Suprapubic skin (tissue), 3 donors: ENCODE results near the gene FGF12.

Experiments used
- EP300 ChIP-seq: sonication (generic); formaldehyde crosslinking; IDR thresholded peaks from one replicate; pipeline ENCODE4 v1.6.1; 2017; ENCODE audit warnings: antibody characterized with exemption
- POLR2A ChIP-seq, 2 donors: fragments of 450-650 bp; IDR thresholded peaks; one replicate each; pipeline ENCODE4 v1.6.1; 2017; ENCODE audit warnings: antibody characterized with exemption in 2 of 2, mild to moderate bottlenecking in 2 of 2, moderate library complexity in 2 of 2
- TF ChIP-seq, protein P1 (sequence below), 2 donors: fragments of 200-600 bp in 1 of 2; fragments of 450-650 bp in 1 of 2; sonication (generic) in 1 of 2; IDR thresholded peaks; one replicate each; pipeline ENCODE4 v1.5.1; 2016 to 2019; ENCODE audit warnings: antibody characterized with exemption in 2 of 2, mild to moderate bottlenecking in 1 of 2, moderate library complexity in 1 of 2

DNA sequence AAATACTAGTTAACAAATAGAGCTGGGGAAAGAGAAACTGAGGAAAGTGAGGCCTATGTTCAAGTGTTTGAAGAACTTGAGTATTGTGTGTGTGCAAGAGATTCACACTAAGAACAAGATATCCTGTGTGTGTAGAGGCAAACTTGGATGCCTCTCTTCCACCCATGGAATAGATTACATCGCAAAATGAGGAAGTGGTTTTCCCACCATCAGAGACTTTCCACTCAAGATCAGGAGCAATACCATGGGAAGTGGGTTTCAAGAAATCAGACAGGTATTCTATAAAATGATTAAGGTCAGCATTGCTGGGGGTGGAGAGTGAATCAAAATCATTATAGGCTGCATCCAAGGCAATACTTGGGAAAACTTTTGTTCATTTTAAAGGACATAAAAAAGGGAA, 308.0 kb downstream of the FGF12 start:
- TF ChIP-seq, protein P1, sequence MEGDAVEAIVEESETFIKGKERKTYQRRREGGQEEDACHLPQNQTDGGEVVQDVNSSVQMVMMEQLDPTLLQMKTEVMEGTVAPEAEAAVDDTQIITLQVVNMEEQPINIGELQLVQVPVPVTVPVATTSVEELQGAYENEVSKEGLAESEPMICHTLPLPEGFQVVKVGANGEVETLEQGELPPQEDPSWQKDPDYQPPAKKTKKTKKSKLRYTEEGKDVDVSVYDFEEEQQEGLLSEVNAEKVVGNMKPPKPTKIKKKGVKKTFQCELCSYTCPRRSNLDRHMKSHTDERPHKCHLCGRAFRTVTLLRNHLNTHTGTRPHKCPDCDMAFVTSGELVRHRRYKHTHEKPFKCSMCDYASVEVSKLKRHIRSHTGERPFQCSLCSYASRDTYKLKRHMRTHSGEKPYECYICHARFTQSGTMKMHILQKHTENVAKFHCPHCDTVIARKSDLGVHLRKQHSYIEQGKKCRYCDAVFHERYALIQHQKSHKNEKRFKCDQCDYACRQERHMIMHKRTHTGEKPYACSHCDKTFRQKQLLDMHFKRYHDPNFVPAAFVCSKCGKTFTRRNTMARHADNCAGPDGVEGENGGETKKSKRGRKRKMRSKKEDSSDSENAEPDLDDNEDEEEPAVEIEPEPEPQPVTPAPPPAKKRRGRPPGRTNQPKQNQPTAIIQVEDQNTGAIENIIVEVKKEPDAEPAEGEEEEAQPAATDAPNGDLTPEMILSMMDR (IDR thresholded peaks at IDR 0.05), result no peak
- no peak for TF ChIP-seq EP300
- no peak for TF ChIP-seq POLR2A (IDR thresholded peaks at IDR 0.05)
